HFFc6 (cell line): ENCODE data around the gene STEAP1. TPM values are rescaled to one million over a fixed set of nuclear protein-coding genes. Genes with fewer than 3 reads are reported as not detected.
"Not testable (repeated sequence)": the region's sequence is repeated elsewhere in the genome, so short reads cannot be mapped to it uniquely, and the experiment has no call there.

Experiments used
- DNase-seq: peaks from one replicate; pipeline ENCODE4 v3.0.0-alpha.2; 2018
- H3K27ac Mint-ChIP-seq: 2 replicates; pipeline ENCODE4 v1.8.0; 2020; ENCODE audit warnings: mild to moderate bottlenecking, mixed read lengths
- H3K27me3 Mint-ChIP-seq: 2 replicates; pipeline ENCODE4 v1.8.0; 2021; ENCODE audit warnings: mild to moderate bottlenecking, moderate library complexity, mixed read lengths; ENCODE audit not compliant: insufficient read depth
- H3K36me3 Mint-ChIP-seq: 2 replicates; pipeline ENCODE4 v1.8.0; 2021; ENCODE audit warnings: low read depth, mixed read lengths
- H3K4me1 Mint-ChIP-seq: 2 replicates; pipeline ENCODE4 v1.8.0; 2020; ENCODE audit warnings: low read depth, mixed read lengths
- H3K4me3 Mint-ChIP-seq: 2 replicates; pipeline ENCODE4 v1.8.0; 2020; ENCODE audit warnings: mild to moderate bottlenecking, moderate library complexity, mixed read lengths
- H3K9me3 Mint-ChIP-seq: 2 replicates; pipeline ENCODE4 v1.8.0; 2020; ENCODE audit warnings: mild to moderate bottlenecking, mixed read lengths
- long read RNA-seq: library from polyadenylated mRNA; unstranded; transcript quantifications from one replicate; pipeline ENCODE4 v2.0.0, GENCODE V29; 2019
- total RNA-seq, 6 experiments: library from RNA; stranded (reverse); fragmentation: NEBNext Ultra II Directional; extraction: Animal tissue kit (Norgen Biotek cat#: 25700); gene quantifications; 2 replicates in 1 of 6; 3 replicates in 5 of 6; pipeline ENCODE4 v1.2.3, GENCODE V29; 2021
- TF ChIP-seq, protein P1 (sequence below): fragments of 200-600 bp; sonication (generic); IDR thresholded peaks from 2 replicates; pipeline ENCODE4 v1.5.0; 2021; ENCODE audit warnings: antibody characterized with exemption, mild to moderate bottlenecking

STEAP1 gene
- total RNA-seq: 10 to 100 TPM; 19.6 to 67.4 (median 65.7) TPM
- long read RNA-seq, transcript STEAP1-201 (5 exons, 1,313 nt): major isoform, 35 of 36 reads
- long read RNA-seq, partial matches to known transcripts: 1 of 36 reads
- long read RNA-seq, other reads (novel, unspliced or antisense): 0 of 36 reads

DNA sequence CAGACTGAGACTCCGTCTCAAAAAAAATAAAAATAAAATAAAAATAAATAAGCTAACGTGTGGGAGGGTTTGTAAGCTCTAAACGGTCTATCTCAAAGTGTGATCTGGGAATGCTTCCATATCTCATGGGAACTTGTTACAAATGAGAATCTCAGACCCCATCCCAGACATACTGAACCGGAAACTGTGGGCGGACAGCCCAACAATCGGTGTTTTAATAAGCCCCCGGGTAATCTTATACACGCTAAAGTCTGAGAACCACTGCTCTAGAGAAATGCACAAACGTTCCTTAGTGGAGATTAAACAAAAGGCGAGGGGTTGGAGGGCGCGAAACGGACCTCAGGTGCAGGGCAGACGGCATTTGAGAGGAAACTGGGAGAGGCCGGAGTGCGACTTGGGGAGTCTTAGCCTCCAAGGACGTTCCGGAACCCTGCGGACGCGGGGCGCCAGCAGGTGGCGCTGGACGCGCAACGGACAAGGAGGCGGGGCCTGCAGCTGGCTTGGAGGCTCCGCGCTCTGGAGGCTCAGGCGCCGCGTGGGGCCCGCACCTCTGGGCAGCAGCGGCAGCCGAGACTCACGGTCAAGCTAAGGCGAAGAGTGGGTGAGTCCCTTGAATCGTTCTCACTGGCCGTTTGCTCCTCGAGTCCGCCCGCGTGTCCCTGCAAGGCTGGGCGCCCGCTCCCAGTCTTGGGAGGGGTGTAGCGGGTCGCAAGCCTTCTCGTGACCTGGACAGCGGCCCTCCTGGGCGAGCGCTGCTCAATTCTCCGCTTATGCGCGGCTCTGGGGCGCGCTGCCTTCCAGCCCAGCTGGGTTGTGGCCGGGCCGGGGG, at the start of gene STEAP1:
STEAP1 (plus strand) TSS at position 527 of the 829 bp plus-strand sequence. CDS start 5,320 bp downstream, outside the sequence.
- Mint-ChIP-seq H3K4me3 (peak within 1 kb of the TSS; percentile 91), H3K27ac (peak within 1 kb of the TSS; percentile 94), H3K4me1 (peaks cover 59% of the 10 kb centered on the region)
- peak; percentile 83 for DNase-seq
- H3K27me3 Mint-ChIP-seq, H3K9me3 Mint-ChIP-seq, H3K36me3 Mint-ChIP-seq: not testable (repeated sequence)
- TF ChIP-seq, protein P1, sequence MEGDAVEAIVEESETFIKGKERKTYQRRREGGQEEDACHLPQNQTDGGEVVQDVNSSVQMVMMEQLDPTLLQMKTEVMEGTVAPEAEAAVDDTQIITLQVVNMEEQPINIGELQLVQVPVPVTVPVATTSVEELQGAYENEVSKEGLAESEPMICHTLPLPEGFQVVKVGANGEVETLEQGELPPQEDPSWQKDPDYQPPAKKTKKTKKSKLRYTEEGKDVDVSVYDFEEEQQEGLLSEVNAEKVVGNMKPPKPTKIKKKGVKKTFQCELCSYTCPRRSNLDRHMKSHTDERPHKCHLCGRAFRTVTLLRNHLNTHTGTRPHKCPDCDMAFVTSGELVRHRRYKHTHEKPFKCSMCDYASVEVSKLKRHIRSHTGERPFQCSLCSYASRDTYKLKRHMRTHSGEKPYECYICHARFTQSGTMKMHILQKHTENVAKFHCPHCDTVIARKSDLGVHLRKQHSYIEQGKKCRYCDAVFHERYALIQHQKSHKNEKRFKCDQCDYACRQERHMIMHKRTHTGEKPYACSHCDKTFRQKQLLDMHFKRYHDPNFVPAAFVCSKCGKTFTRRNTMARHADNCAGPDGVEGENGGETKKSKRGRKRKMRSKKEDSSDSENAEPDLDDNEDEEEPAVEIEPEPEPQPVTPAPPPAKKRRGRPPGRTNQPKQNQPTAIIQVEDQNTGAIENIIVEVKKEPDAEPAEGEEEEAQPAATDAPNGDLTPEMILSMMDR: peak; percentile 96

DNA sequence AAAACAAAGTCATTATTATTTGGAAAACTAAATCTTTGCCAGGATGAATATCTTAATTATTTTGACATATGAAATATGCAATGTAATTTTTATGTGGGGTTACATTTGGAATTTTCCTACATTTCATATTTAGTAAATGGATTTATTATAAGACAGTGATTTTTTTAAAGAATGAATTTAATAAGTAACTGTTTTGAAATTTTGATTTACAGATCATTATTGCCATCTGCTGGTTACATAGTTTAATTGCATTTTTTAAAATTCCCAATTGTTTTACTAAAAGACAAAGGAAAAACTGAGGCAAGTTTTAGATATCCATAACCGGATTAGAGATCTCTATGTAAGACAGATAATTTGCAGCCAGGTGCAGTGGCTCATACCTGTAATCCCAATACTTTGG, 39.3 kb upstream of the STEAP1 start:
- not testable (repeated sequence) for H3K36me3 Mint-ChIP-seq, H3K4me1 Mint-ChIP-seq, H3K9me3 Mint-ChIP-seq, H3K27ac Mint-ChIP-seq, H3K4me3 Mint-ChIP-seq
- peaks cover 18% of the 10 kb centered on the region for H3K27me3 Mint-ChIP-seq
- DNase-seq: peak; percentile 5
- TF ChIP-seq, protein P1: peak; percentile 70

DNA sequence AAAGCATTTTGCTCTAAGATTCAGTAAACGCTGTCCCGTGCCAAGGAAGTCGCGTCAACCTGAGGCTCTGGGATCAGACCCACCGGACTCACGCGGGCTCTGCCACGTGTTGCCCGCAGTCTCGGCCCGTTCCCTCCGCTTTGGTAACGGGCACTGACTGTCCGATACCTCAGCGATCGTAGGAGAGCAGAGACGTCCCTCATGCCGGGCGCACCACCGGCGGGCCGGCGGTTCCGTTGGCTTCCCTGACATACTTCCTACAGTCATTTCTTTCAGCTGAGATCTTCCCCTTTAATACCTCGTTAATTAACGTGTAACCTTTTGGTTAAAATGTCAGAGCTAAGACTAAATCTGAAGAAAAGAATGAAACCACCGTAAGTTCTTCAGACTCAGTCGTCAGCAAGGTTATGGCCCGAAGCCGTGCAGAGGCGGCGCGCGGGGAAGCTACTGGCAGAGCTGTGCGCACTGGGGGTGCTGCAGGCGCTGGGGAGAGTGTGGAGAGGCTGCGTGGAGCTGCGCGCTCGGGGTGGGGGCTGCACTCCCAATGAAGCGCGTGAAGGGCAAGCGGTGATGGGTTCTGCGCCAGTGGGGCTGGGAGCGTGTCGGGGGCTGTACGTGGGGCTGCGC, 35.6 kb upstream of the STEAP1 start:
- Mint-ChIP-seq H3K4me3 (peak overlapping the region; percentile 78), H3K27me3 (peaks cover 23% of the 10 kb centered on the region)
- not testable (repeated sequence) for H3K9me3 Mint-ChIP-seq, H3K4me1 Mint-ChIP-seq, DNase-seq, H3K36me3 Mint-ChIP-seq, H3K27ac Mint-ChIP-seq

- Mint-ChIP-seq H3K4me1 (peaks cover 7% of the 10 kb centered on the region), H3K27ac (no peak overlapping the region), H3K36me3 (no peaks in the 10 kb centered on the region), H3K27me3 (peaks cover 23% of the 10 kb centered on the region), H3K4me3 (peak overlapping the region; percentile 78), H3K9me3 (no peaks in the 10 kb centered on the region)
- DNase-seq: no peak
- TF ChIP-seq, protein P1: no peak
These were observed 34.9 kb upstream of the STEAP1 start for GRCh38 chr7:90119178-90119971.

DNA sequence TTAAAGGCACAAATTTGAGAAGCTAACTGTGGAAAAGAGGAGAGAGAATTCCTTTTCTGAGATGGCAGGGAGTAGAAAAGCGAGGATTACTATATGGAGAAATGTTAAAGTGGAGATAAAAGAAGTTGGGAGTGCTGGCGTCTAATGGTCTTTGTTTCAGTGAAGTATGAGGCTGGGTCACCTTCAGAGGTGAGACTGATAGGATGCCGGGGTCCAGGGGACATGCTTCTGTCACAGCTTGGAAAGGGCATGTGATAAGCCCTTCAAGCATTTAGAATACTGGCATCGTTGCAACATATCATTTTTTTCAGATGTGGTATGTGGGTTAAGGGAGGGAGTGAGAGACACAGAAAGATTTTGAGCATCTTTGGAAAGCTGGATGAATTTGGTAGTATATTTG, 34.1 kb upstream of the STEAP1 start:
- H3K4me1 Mint-ChIP-seq, H3K4me3 Mint-ChIP-seq, H3K27ac Mint-ChIP-seq, H3K36me3 Mint-ChIP-seq, H3K9me3 Mint-ChIP-seq, DNase-seq: not testable (repeated sequence)
- H3K27me3 Mint-ChIP-seq: peaks cover 23% of the 10 kb centered on the region

- H3K36me3 Mint-ChIP-seq, H3K27me3 Mint-ChIP-seq, H3K4me1 Mint-ChIP-seq, DNase-seq, H3K4me3 Mint-ChIP-seq, H3K27ac Mint-ChIP-seq, H3K9me3 Mint-ChIP-seq: not testable (repeated sequence)
These were observed 22.5 kb upstream of the STEAP1 start for GRCh38 chr7:90131746-90132145.

- not testable (repeated sequence) for H3K9me3 Mint-ChIP-seq, H3K36me3 Mint-ChIP-seq, H3K27ac Mint-ChIP-seq, H3K4me1 Mint-ChIP-seq, H3K27me3 Mint-ChIP-seq, DNase-seq, H3K4me3 Mint-ChIP-seq
These were observed 6.9 kb upstream of the STEAP1 start for GRCh38 chr7:90147079-90147960.
